OCI-LY3 (cell line): ENCODE data around the gene SCN9A.

Experiments used
- H2AFZ ChIP-seq: fragments of 200-600, 300-600 bp; shearing (Covaris generic); 2 replicates; pipeline ENCODE4 v1.6.0; 2014; ENCODE audit warnings: antibody characterized with exemption, low read depth, low read length
- H3K27ac ChIP-seq: fragments of 200-600, 300-600 bp; sonication (generic); 2 replicates; pipeline ENCODE4 v1.5.1; 2014; ENCODE audit warnings: mild to moderate bottlenecking, low read length, moderate library complexity, mixed read lengths
- H3K27me3 ChIP-seq: fragments of 200-600, 300-600 bp; sonication (generic); 2 replicates; pipeline ENCODE4 v1.6.1; 2014; ENCODE audit warnings: low read depth, low read length, mixed read lengths
- H3K36me3 ChIP-seq: fragments of 200-600, 300-600 bp; sonication (generic); replicated peaks from 2 replicates; pipeline ENCODE3; 2014; ENCODE audit warnings: low read depth, low read length, mixed read lengths
- H3K4me1 ChIP-seq: fragments of 300-600, 200-600 bp; sonication (generic); 2 replicates; pipeline ENCODE4 v1.6.1; 2014; ENCODE audit warnings: low read length, mixed read lengths
- H3K4me2 ChIP-seq: fragments of 200-600, 300-600 bp; sonication (generic); 2 replicates; pipeline ENCODE4 v1.6.1; 2014; ENCODE audit warnings: low read length, mixed read lengths
- H3K4me3 ChIP-seq: fragments of 300-600, 200-600 bp; sonication (generic); 2 replicates; pipeline ENCODE4 v1.5.1; 2014; ENCODE audit warnings: antibody characterized with exemption, mild to moderate bottlenecking, low read length, moderate library complexity
- H3K79me2 ChIP-seq: fragments of 300-600, 200-600 bp; shearing (Covaris generic); 2 replicates; pipeline ENCODE4 v1.6.1; 2014; ENCODE audit warnings: mild to moderate bottlenecking, low read length, mixed read lengths
- H3K9ac ChIP-seq: fragments of 300-600, 200-600 bp; shearing (Covaris generic); 2 replicates; pipeline ENCODE4 v1.6.0; 2014; ENCODE audit warnings: mild to moderate bottlenecking, low read length, moderate library complexity
- H3K9me3 ChIP-seq: fragments of 200-600, 300-600 bp; shearing (Covaris generic); 2 replicates; pipeline ENCODE4 v1.6.1; 2014; ENCODE audit warnings: low read length, mixed read lengths; ENCODE audit not compliant: insufficient read depth
- H4K20me1 ChIP-seq: fragments of 200-600, 300-600 bp; sonication (generic); 2 replicates; pipeline ENCODE4 v1.6.1; 2016; ENCODE audit warnings: low read length, mixed read lengths; ENCODE audit not compliant: insufficient read depth
- CTCF ChIP-seq: fragments of 200-600, 300-600 bp; sonication (generic); IDR thresholded peaks from 2 replicates; pipeline ENCODE4 v1.5.1; 2014; ENCODE audit warnings: antibody characterized with exemption, low read length, low read depth
- EZH2phosphoT487 ChIP-seq: fragments of 200-600 bp; shearing (Covaris generic); IDR thresholded peaks from 2 replicates; pipeline ENCODE4 v1.6.1; 2018; ENCODE audit warnings: antibody characterized with exemption, mixed run types, low read depth

The SCN9A gene

GRCh38 chr2:166184789-166185188 is 191.0 kb downstream of the SCN9A start:
- peaks cover 10% of the 10 kb centered on the region; the same call in 1 of the 2 replicates for H3K27me3 ChIP-seq
- no peaks in the 10 kb centered on the region for H4K20me1 ChIP-seq
- H3K9ac ChIP-seq = no peak overlapping the region
- no peaks in the 10 kb centered on the region for H3K36me3 ChIP-seq
- H3K4me2 ChIP-seq = no peak overlapping the region
- no peak for TF ChIP-seq EZH2phosphoT487
- no peak for TF ChIP-seq CTCF
- H3K4me1 ChIP-seq = no peaks in the 10 kb centered on the region
- H2AFZ ChIP-seq = no peak overlapping the region
- H3K4me3 ChIP-seq = no peak overlapping the region
- no peak overlapping the region for H3K27ac ChIP-seq
- H3K79me2 ChIP-seq = no peaks in the 10 kb centered on the region
- no peaks in the 10 kb centered on the region for H3K9me3 ChIP-seq

GRCh38 chr2:166181813-166182154 is 194.0 kb downstream of the SCN9A start:
- H4K20me1 ChIP-seq = no peaks in the 10 kb centered on the region
- H3K27me3 ChIP-seq = peaks cover 14% of the 10 kb centered on the region; the same call in 1 of the 2 replicates
- TF ChIP-seq EZH2phosphoT487 (no peak), CTCF (no peak)
- no peak overlapping the region for H2AFZ ChIP-seq
- no peak overlapping the region for H3K27ac ChIP-seq
- H3K79me2 ChIP-seq = no peaks in the 10 kb centered on the region
- H3K4me2 ChIP-seq = no peak overlapping the region
- H3K4me3 ChIP-seq = no peak overlapping the region
- H3K9me3 ChIP-seq = no peaks in the 10 kb centered on the region
- H3K9ac ChIP-seq = no peak overlapping the region
- H3K4me1 ChIP-seq = no peaks in the 10 kb centered on the region
- H3K36me3 ChIP-seq = no peaks in the 10 kb centered on the region

- no peaks in the 10 kb centered on the region for H3K4me1 ChIP-seq
- H3K4me2 ChIP-seq = peak overlapping the region; percentile 68
- no peak overlapping the region for H3K27ac ChIP-seq
- H2AFZ ChIP-seq = peak overlapping the region; percentile 62
- no peaks in the 10 kb centered on the region for H3K79me2 ChIP-seq
- peaks cover 14% of the 10 kb centered on the region; the same call in 1 of the 2 replicates for H3K27me3 ChIP-seq
- no peak for TF ChIP-seq EZH2phosphoT487
- peak; percentile 58 for TF ChIP-seq CTCF
- no peak overlapping the region for H3K9ac ChIP-seq
- no peaks in the 10 kb centered on the region for H3K9me3 ChIP-seq
- H4K20me1 ChIP-seq = no peaks in the 10 kb centered on the region
- H3K36me3 ChIP-seq = no peaks in the 10 kb centered on the region
- no peak overlapping the region for H3K4me3 ChIP-seq
Observed at GRCh38 chr2:166180951-166181812, 194.6 kb downstream of the SCN9A start.

GRCh38 chr2:166179201-166179600 is 196.5 kb downstream of the SCN9A start:
- TF ChIP-seq CTCF = peak; percentile 54
- TF ChIP-seq EZH2phosphoT487 = no peak
- Histone ChIP-seq H3K79me2 (no peaks in the 10 kb centered on the region), H4K20me1 (no peaks in the 10 kb centered on the region), H2AFZ (no peak overlapping the region), H3K36me3 (no peaks in the 10 kb centered on the region), H3K27ac (no peak overlapping the region), H3K9me3 (no peaks in the 10 kb centered on the region), H3K4me2 (peak overlapping the region; percentile 22), H3K4me3 (no peak overlapping the region), H3K27me3 (peaks cover 14% of the 10 kb centered on the region; the same call in 1 of the 2 replicates), H3K9ac (no peak overlapping the region), H3K4me1 (no peaks in the 10 kb centered on the region)
